Activated naive CD4-positive, alpha-beta T cell treated with anti-CD3 and anti-CD28 coated beads, Interleukin-2, amount 10 ng/mL, durations not matched to agents 7 days and 5 days (primary cell): ENCODE data around the gene RBFOX1.

Source experiments
- CTCF ChIA-PET: fragments of 350-600 bp; sonication (Branson Sonifier 250); formaldehyde crosslinking; loops from one replicate; lab custom pipeline; 2021; ENCODE audit warnings: antibody characterized with exemption; lab: Charles Lee
- DNase-seq: peaks from one replicate; pipeline ENCODE4 v3.0.0-alpha.2; 2020
- H3K27ac Mint-ChIP-seq: one replicate; pipeline ENCODE4 v1.8.0; 2021; ENCODE audit warnings: mild to moderate bottlenecking, moderate library complexity, mixed read lengths
- H3K27me3 Mint-ChIP-seq: one replicate; pipeline ENCODE4 v1.8.0; 2021; ENCODE audit warnings: mild to moderate bottlenecking, mixed read lengths
- H3K36me3 Mint-ChIP-seq: one replicate; pipeline ENCODE4 v1.8.0; 2021; ENCODE audit warnings: mixed read lengths
- H3K4me1 Mint-ChIP-seq: one replicate; pipeline ENCODE4 v1.8.0; 2021; ENCODE audit warnings: mixed read lengths
- H3K4me3 Mint-ChIP-seq: one replicate; pipeline ENCODE4 v1.8.0; 2021; ENCODE audit warnings: mild to moderate bottlenecking, moderate library complexity, mixed read lengths
- H3K9me3 Mint-ChIP-seq: one replicate; pipeline ENCODE4 v1.8.0; 2021; ENCODE audit warnings: mixed read lengths

RBFOX1 gene

DNA sequence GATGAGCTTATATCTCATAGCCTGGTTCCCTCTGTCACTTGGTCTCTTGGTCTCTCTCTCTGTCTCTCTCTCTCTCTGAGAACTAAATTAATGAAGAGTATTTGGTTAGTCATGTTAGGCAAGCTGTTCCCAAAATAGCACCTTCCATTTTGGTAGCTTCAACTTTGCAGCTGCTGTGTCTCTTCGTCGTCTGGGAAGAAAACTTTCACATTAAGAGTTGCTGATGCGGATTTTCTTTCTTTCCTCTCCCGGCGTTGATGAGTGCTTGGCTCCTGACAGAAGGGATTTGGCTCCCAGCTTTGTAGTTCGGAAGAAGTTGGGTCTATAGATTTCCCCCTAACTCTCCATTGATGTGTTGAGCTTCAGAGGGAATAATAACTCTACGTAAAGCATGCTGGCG lies at the start of gene RBFOX1:
Gene RBFOX1, plus strand, starts transcription at position 235 of the 400 bp plus-strand sequence.
- Mint-ChIP-seq H3K36me3 (no peaks in the 10 kb centered on the region), H3K4me3 (no peak within 1 kb of the TSS), H3K4me1 (no peaks in the 10 kb centered on the region), H3K27me3 (no peaks in the 10 kb centered on the region), H3K27ac (no peak within 1 kb of the TSS), H3K9me3 (peaks cover 5% of the 10 kb centered on the region)
- no peak for DNase-seq
- CTCF ChIA-PET = interaction anchor here (0.8 kb wide), 1 partner anchor 20 kb away, joined by 3 read pairs; no protein-coding TSS in a partner anchor

DNA sequence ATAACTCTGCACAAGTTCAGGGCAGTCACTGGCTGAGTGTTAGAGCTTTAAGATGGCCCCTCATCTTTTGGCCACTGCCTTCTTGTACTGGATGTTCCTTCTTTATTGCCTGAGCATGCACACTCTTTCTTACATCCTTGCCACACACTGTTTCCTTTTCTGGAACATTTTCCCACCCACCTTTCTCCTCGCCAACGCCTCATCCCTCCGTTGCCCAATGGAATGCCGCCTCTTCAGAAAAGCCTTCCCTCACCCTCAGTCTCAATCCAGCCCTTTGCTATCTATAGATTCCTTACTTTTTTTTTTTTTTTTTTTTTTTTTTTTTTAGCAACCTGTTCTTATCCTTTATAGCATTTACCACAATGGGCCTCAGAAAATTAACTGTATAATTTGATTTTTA lies 47.9 kb upstream of the RBFOX1 start:
- H3K27ac Mint-ChIP-seq = no peak overlapping the region
- no peak overlapping the region for H3K4me3 Mint-ChIP-seq
- no peaks in the 10 kb centered on the region for H3K4me1 Mint-ChIP-seq
- no peak for DNase-seq
- peaks cover 36% of the 10 kb centered on the region for H3K9me3 Mint-ChIP-seq
- H3K27me3 Mint-ChIP-seq = no peaks in the 10 kb centered on the region
- CTCF ChIA-PET = no interaction called here
- no peaks in the 10 kb centered on the region for H3K36me3 Mint-ChIP-seq

DNA sequence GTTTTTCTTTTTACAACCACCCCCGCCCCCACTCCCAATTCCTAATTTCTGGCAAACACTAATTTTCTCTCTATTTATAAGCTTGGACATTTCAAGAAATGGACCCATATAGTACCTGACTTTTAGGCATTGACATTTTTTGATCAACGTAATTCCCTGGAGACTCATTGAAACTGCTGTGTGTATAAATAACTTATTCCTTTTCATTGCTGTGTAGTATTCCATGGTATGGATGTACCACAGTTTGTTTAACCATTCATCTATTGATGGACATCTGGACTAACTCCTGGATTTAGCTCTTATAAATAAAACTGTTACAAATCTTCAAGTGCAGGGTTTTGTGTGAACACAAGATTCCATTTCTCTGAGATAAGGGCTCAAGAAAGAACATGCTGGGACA lies 47.1 kb upstream of the RBFOX1 start:
- Mint-ChIP-seq H3K4me1 (no peaks in the 10 kb centered on the region), H3K27me3 (no peaks in the 10 kb centered on the region), H3K4me3 (no peak overlapping the region), H3K36me3 (no peaks in the 10 kb centered on the region), H3K27ac (no peak overlapping the region), H3K9me3 (peaks cover 36% of the 10 kb centered on the region)
- DNase-seq = no peak
- CTCF ChIA-PET = no interaction called here

DNA sequence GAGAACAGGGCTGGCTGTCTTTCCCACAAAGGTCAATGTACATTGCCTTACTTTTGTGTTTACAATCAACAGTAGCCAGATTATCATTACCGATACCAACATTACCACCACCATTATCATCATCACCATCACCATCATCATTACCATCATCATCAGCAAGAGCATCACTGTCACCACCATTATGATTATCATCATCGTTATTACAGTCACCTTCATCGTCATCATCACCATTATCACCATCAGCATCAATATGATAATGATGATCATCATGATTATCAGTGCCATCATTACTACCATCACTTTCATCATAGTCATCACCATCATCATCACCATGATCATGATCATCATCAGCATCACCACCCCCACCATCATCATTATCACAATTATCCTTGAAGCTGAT lies 43.3 kb upstream of the RBFOX1 start:
- CTCF ChIA-PET = no interaction called here
- Mint-ChIP-seq H3K27me3 (no peaks in the 10 kb centered on the region), H3K9me3 (peaks cover 24% of the 10 kb centered on the region), H3K4me3 (no peak overlapping the region), H3K36me3 (no peaks in the 10 kb centered on the region), H3K4me1 (no peaks in the 10 kb centered on the region), H3K27ac (no peak overlapping the region)
- no peak for DNase-seq

DNA sequence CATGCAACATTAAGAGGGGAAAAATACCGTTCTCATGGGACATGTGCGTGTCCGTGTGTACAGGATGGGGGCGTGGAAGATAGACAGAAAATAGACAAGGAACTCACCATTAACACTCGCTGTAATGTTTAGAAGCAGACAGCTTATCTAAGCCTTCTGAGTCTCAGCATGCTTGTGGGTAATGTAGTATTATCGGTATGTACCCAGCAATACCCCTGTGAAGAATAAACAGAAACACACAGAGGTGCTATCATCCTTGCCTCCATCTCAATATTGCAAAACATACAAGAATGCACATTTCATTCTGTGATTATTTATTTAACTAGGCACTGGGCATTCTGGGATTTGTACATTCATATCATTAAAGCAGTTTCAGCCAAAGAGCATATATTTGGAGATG lies 42.0 kb upstream of the RBFOX1 start:
- Mint-ChIP-seq H3K27ac (no peak overlapping the region), H3K27me3 (no peaks in the 10 kb centered on the region), H3K4me1 (no peaks in the 10 kb centered on the region), H3K9me3 (peaks cover 15% of the 10 kb centered on the region), H3K36me3 (no peaks in the 10 kb centered on the region), H3K4me3 (no peak overlapping the region)
- DNase-seq = no peak
- CTCF ChIA-PET = no interaction called here

DNA sequence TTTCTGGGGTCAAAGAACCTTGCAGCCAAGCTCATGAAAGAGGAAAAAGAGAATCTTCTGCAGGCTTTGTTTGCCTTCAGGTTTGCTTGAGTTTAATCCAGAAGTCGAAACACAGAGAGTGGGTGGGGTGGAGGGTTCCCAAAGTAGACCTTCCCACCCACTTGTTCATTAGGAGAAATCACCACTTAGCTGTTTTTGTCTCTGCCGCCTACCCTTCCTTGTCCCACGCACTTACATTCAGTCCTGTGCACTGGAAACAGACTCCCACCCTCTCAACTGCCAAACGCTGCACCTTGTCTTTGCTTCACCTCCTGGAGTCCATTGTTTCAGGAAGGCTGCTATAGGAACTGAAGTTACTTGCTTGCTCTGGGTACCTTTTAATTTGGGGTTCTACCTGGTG lies 38.6 kb upstream of the RBFOX1 start:
- CTCF ChIA-PET = no interaction called here
- Mint-ChIP-seq H3K36me3 (no peaks in the 10 kb centered on the region), H3K27me3 (no peaks in the 10 kb centered on the region), H3K27ac (no peak overlapping the region), H3K9me3 (peaks cover 8% of the 10 kb centered on the region), H3K4me3 (no peak overlapping the region), H3K4me1 (no peaks in the 10 kb centered on the region)
- no peak for DNase-seq

- no peak for DNase-seq
- CTCF ChIA-PET = no interaction called here
- Mint-ChIP-seq H3K36me3 (no peaks in the 10 kb centered on the region), H3K4me1 (no peaks in the 10 kb centered on the region), H3K9me3 (peaks cover 2% of the 10 kb centered on the region), H3K27me3 (peaks cover 24% of the 10 kb centered on the region), H3K27ac (no peak overlapping the region), H3K4me3 (no peak overlapping the region)
Measured at GRCh38 chr16:7303052-7303610, 29.5 kb upstream of the RBFOX1 start.

DNA sequence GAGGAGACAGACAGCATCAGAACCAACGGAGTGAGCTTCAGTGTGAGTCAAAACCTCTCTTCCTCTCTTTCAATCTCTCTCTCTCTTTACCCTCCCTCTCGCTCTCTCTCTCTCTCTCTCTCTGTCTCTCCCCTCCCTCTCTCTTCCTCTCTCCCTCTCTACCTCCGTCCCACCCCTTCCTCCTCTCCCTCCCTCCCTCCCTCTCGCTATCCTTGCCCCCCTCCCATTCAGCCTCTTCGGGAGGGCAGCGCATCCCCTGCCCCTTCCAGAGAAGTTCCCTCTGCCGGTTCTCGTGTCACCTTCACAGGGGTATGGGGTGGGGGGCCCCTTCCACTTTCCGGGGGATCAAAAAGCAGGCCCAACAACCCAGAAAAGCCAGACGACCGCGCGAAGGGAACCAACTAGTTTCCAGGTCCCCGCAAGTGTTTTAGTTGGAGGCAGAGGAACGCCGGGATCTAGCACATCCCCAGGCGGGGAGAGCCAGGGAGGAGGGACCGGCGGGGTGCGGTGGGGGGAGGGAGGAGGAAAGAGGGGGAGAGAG lies 28.9 kb upstream of the RBFOX1 start:
- Mint-ChIP-seq H3K9me3 (peaks cover 5% of the 10 kb centered on the region), H3K36me3 (no peaks in the 10 kb centered on the region), H3K27me3 (peaks cover 24% of the 10 kb centered on the region), H3K4me3 (no peak overlapping the region), H3K4me1 (no peaks in the 10 kb centered on the region), H3K27ac (no peak overlapping the region)
- no peak for DNase-seq
- CTCF ChIA-PET = no interaction called here

DNA sequence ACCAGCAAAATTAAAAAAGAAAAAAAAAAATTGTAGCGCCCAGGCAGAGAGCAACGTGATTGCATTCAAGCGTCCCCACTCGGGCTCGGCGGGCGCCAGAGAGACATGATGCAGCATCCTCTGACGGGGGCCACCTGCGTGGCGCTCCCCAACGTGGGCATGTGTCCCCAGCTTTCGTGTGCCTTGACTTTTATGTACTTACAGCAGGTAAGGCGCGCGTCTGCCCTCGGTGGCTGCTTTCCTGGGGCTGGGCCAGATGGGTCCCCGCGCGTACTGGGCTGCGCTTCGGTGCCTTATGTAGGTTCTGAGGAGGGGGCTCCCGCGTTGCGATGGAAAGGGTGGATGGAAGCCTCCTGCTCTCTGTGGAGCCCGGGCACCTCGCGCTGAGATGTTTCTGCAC lies 28.4 kb upstream of the RBFOX1 start:
- H3K36me3 Mint-ChIP-seq = no peaks in the 10 kb centered on the region
- peaks cover 24% of the 10 kb centered on the region for H3K27me3 Mint-ChIP-seq
- CTCF ChIA-PET = no interaction called here
- H3K9me3 Mint-ChIP-seq = peaks cover 7% of the 10 kb centered on the region
- DNase-seq = no peak
- no peak overlapping the region for H3K4me3 Mint-ChIP-seq
- H3K4me1 Mint-ChIP-seq = no peaks in the 10 kb centered on the region
- no peak overlapping the region for H3K27ac Mint-ChIP-seq

DNA sequence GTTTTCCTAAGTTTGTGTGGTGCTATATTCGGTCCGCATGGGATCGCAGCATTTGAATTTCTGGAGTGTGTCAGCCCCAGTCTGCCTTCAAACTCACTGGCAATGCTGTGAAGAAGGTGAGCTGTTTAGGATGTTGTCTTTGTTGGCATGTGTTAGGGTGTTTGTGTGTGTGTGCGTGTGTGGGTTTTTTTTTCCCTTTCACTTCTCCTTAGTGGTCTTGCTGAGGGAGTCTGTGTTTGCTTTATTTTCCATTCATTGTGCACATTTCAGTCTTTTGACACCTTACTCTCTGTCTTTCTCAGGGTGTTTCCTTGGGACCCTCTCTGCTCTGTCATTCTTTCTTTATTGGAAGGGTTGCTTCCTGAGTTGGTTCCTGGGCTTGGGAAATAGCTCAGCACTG lies 27.7 kb upstream of the RBFOX1 start:
- H3K9me3 Mint-ChIP-seq = peaks cover 10% of the 10 kb centered on the region
- DNase-seq = no peak
- CTCF ChIA-PET = no interaction called here
- no peaks in the 10 kb centered on the region for H3K36me3 Mint-ChIP-seq
- H3K4me1 Mint-ChIP-seq = no peaks in the 10 kb centered on the region
- H3K27me3 Mint-ChIP-seq = peaks cover 24% of the 10 kb centered on the region
- no peak overlapping the region for H3K4me3 Mint-ChIP-seq
- no peak overlapping the region for H3K27ac Mint-ChIP-seq

DNA sequence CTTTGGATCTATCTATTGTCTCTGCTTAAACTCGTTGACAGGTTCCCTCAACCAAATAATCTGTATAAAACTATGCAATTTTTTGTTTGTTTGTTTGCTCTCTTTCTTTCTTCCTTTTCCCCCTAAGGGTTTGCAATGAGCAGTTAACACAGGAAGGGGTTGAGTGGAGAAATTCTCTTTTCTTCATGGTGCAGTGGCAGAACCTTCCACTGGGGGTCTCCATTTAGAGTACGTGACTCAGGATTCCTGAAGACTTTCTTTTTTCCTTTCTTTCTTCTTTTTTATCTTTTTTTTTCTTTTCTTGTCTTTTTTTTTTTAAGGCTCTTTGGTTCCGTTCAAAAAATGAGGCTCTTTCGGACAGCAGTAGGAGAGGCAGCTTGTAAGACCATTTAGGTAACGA lies 19.5 kb upstream of the RBFOX1 start:
- DNase-seq = no peak
- H3K27me3 Mint-ChIP-seq = no peaks in the 10 kb centered on the region
- H3K36me3 Mint-ChIP-seq = no peaks in the 10 kb centered on the region
- no peak overlapping the region for H3K27ac Mint-ChIP-seq
- no peak overlapping the region for H3K4me3 Mint-ChIP-seq
- peaks cover 11% of the 10 kb centered on the region for H3K9me3 Mint-ChIP-seq
- CTCF ChIA-PET = no interaction called here
- H3K4me1 Mint-ChIP-seq = no peaks in the 10 kb centered on the region

DNA sequence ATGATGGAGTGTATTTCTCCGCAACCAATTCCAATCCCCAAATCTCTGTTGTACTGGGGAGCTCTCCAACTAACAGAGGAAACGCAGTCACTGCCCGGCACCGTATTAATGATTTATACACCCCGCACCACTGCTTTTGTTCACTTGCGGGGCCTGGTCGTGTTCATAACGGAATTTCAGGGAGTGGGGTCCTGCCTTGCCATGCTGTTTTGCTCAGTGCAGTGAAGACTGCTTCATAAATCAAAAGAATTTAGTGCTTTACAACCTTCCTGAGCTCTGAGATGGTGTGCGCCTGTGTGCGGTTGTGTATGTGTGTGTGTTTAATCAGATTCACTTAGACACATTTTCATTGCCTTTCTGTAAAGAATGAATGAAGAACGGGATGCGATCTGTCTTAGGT lies 18.5 kb upstream of the RBFOX1 start:
- CTCF ChIA-PET = no interaction called here
- Mint-ChIP-seq H3K27me3 (no peaks in the 10 kb centered on the region), H3K4me3 (no peak overlapping the region), H3K4me1 (no peaks in the 10 kb centered on the region), H3K27ac (no peak overlapping the region), H3K9me3 (peaks cover 8% of the 10 kb centered on the region), H3K36me3 (no peaks in the 10 kb centered on the region)
- no peak for DNase-seq

DNA sequence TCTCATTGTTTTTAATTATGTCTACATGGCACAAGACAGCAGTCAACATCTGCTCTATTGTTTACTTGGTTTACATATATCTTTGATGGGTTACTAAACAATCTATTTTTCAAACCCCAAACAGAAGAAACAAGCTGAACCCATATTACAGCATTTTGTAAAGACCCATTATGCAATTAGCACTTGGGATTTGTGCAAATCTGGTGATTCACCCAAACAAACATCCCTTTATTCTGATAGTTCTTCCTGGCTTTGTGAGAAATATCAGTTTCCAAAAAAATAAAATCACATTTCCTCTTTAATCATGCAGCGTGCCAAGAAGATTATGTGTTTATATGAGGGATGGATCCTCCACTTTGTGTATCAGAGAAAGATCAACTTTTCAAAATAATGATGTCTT lies 16.8 kb upstream of the RBFOX1 start:
- H3K4me1 Mint-ChIP-seq = no peaks in the 10 kb centered on the region
- H3K27ac Mint-ChIP-seq = no peak overlapping the region
- DNase-seq = no peak
- CTCF ChIA-PET = no interaction called here
- no peak overlapping the region for H3K4me3 Mint-ChIP-seq
- no peaks in the 10 kb centered on the region for H3K36me3 Mint-ChIP-seq
- peaks cover 16% of the 10 kb centered on the region for H3K9me3 Mint-ChIP-seq
- no peaks in the 10 kb centered on the region for H3K27me3 Mint-ChIP-seq

DNA sequence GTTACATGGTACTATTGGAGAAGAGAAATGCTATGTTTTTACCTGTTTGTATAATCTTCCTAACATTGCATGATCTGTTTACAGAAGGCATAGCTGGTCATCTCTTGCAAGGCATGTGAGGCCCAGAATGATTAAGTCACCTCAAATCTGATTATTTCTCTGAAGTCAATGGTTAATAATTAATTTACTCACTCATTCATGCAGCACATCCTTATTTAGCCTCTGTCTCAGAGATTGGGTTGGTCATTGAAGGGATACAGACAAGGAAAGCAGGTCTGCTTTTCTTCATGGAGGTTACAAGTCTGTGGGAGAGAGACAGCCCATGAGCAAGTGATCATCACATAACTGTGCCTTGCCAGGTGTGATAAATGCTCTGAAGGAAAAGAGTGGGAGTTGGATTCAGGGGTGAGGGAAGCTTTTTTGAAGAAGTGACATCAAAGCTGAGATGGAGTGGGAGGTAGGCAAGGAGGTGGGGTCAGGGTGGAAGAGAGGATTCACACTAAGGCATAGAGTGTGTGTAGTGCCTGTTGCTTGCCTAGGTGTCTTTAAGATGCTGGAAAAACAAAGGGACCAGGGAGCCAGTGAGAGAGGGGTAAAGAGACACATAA lies 16.3 kb upstream of the RBFOX1 start:
- no peaks in the 10 kb centered on the region for H3K4me1 Mint-ChIP-seq
- H3K27ac Mint-ChIP-seq = no peak overlapping the region
- H3K27me3 Mint-ChIP-seq = no peaks in the 10 kb centered on the region
- no peak overlapping the region for H3K4me3 Mint-ChIP-seq
- no peaks in the 10 kb centered on the region for H3K36me3 Mint-ChIP-seq
- no peak for DNase-seq
- H3K9me3 Mint-ChIP-seq = peaks cover 16% of the 10 kb centered on the region
- CTCF ChIA-PET = no interaction called here

GRCh38 chr16:7317982-7318381 lies 14.7 kb upstream of the RBFOX1 start:
- Mint-ChIP-seq H3K27me3 (no peaks in the 10 kb centered on the region), H3K4me3 (no peak overlapping the region), H3K27ac (no peak overlapping the region)

More at GRCh38 chr16:7317982-7318381, 14.7 kb upstream of the RBFOX1 start:
- Mint-ChIP-seq H3K36me3 (no peaks in the 10 kb centered on the region), H3K4me1 (no peaks in the 10 kb centered on the region), H3K9me3 (peaks cover 18% of the 10 kb centered on the region)
- no peak for DNase-seq
- CTCF ChIA-PET = no interaction called here
